GM23338 (cell line): ENCODE measurements around the gene GPD2. TPM values are rescaled to one million over a fixed set of nuclear protein-coding genes. Genes with fewer than 3 reads are reported as not detected.

ENCODE experiments used
- ATAC-seq: fragments of 200-7000 bp; cut with Tn5 transposase; 3 replicates; pipeline ENCODE4 v1.9.1; 2020
- DNase-seq: peaks from one replicate; pipeline ENCODE4 v3.0.0-alpha.2; 2015; ENCODE audit warnings: low spot score
- H2AFZ ChIP-seq: fragments of 200-600 bp; sonication (generic); 2 replicates; pipeline ENCODE4 v1.8.0; 2016; ENCODE audit warnings: antibody characterized with exemption, mild to moderate bottlenecking, moderate library complexity
- H3F3A ChIP-seq: fragments of 200-600 bp; sonication (generic); replicated peaks from 2 replicates; pipeline ENCODE4 v1.8.0; 2017; ENCODE audit warnings: antibody characterized with exemption, mixed run types, low read depth
- H3K27ac ChIP-seq: fragments of 200-600 bp; sonication (generic); 2 replicates; pipeline ENCODE4 v1.6.1; 2016; ENCODE audit warnings: low read depth
- H3K27me3 ChIP-seq: fragments of 200-600 bp; sonication (generic); 2 replicates; pipeline ENCODE4 v1.8.0; 2016; ENCODE audit warnings: mild to moderate bottlenecking, mixed run types, moderate library complexity; ENCODE audit not compliant: insufficient read depth
- H3K36me3 ChIP-seq: fragments of 200-600 bp; sonication (generic); 2 replicates; pipeline ENCODE4 v1.8.0; 2016; ENCODE audit warnings: mild to moderate bottlenecking; ENCODE audit not compliant: insufficient read depth
- H3K4me1 ChIP-seq: fragments of 200-600 bp; sonication (generic); 2 replicates; pipeline ENCODE4 v1.8.0; 2016; ENCODE audit warnings: mild to moderate bottlenecking, moderate library complexity; ENCODE audit not compliant: insufficient read depth
- H3K4me2 ChIP-seq: fragments of 200-600 bp; sonication (generic); 2 replicates; pipeline ENCODE4 v1.7.1; 2017; ENCODE audit warnings: mixed run types
- H3K4me3 ChIP-seq: fragments of 200-600 bp; sonication (generic); 2 replicates; pipeline ENCODE4 v1.6.1; 2016; ENCODE audit warnings: mixed run types
- H3K79me2 ChIP-seq: fragments of 200-600 bp; sonication (generic); replicated peaks from 2 replicates; pipeline ENCODE4 v1.8.0; 2017; ENCODE audit warnings: mild to moderate bottlenecking; ENCODE audit not compliant: insufficient read depth
- H3K9me2 ChIP-seq: fragments of 200-600 bp; sonication (generic); 2 replicates; pipeline ENCODE4 v1.8.0; 2017; ENCODE audit not compliant: insufficient read depth
- H4K20me1 ChIP-seq: fragments of 200-600 bp; sonication (generic); replicated peaks from 2 replicates; pipeline ENCODE4 v1.8.0; 2017; ENCODE audit warnings: mild to moderate bottlenecking; ENCODE audit not compliant: insufficient read depth
- H3K27ac Mint-ChIP-seq: 2 replicates; pipeline ENCODE4 v1.8.0; 2020; ENCODE audit warnings: inconsistent platforms, mild to moderate bottlenecking, moderate library complexity, mixed read lengths
- H3K27me3 Mint-ChIP-seq: 3 replicates; pipeline ENCODE4 v1.8.0; 2022; ENCODE audit warnings: low read depth, mild to moderate bottlenecking, moderate library complexity, mixed read lengths, inconsistent platforms; ENCODE audit not compliant: insufficient read depth, poor library complexity
- H3K36me3 Mint-ChIP-seq: 3 replicates; pipeline ENCODE4 v1.8.0; 2021; ENCODE audit warnings: low read depth, mild to moderate bottlenecking, inconsistent platforms, moderate library complexity, mixed read lengths
- H3K4me1 Mint-ChIP-seq: 3 replicates; pipeline ENCODE4 v1.8.0; 2020; ENCODE audit warnings: mild to moderate bottlenecking, inconsistent platforms, mixed read lengths
- H3K4me3 Mint-ChIP-seq: 3 replicates; pipeline ENCODE4 v1.8.0; 2021; ENCODE audit warnings: moderate library complexity, mild to moderate bottlenecking, inconsistent platforms, mixed read lengths
- H3K9me3 Mint-ChIP-seq: 3 replicates; pipeline ENCODE4 v1.8.0; 2020; ENCODE audit warnings: moderate library complexity, mild to moderate bottlenecking, inconsistent platforms, mixed read lengths
- CREB1 ChIP-seq: fragments of 250-450 bp; sonication (Bioruptor Pico); IDR thresholded peaks from 2 replicates; pipeline ENCODE4 v1.5.0; 2020; ENCODE audit warnings: low read depth, mild to moderate bottlenecking, moderate library complexity
- EZH2phosphoT487 ChIP-seq: fragments of 200-600 bp; sonication (generic); IDR thresholded peaks from one replicate; pipeline ENCODE4 v1.8.1; 2018; ENCODE audit warnings: antibody characterized with exemption; ENCODE audit not compliant: unreplicated experiment
- ZNF331 ChIP-seq: fragments of 250-450 bp; sonication (Bioruptor Pico); IDR thresholded peaks from 2 replicates; pipeline ENCODE4 v1.5.0; 2020; ENCODE audit warnings: low read depth, mild to moderate bottlenecking, moderate library complexity
- polyA plus RNA-seq: library from polyadenylated mRNA; unstranded; fragments of >200 nt; fragmentation: Nextera tagmentation; extraction: Ambion mirVana; gene quantifications from 2 replicates; pipeline ENCODE4 v1.2.1, GENCODE V29; 2016
- total RNA-seq: library from RNA; depleted of rRNA; stranded (reverse); fragments of >200 nt; shearing (Covaris generic); gene quantifications from 2 replicates; pipeline ENCODE4 v1.2.3, GENCODE V29; 2014
- TF ChIP-seq, protein P1 (sequence below): fragments of 250-450 bp; sonication (Bioruptor Pico); IDR thresholded peaks from 2 replicates; pipeline ENCODE4 v1.5.0; 2020; ENCODE audit warnings: mild to moderate bottlenecking, moderate library complexity
- TF ChIP-seq, protein P2 (sequence below): IDR thresholded peaks from 2 replicates; pipeline ENCODE4 v1.6.1; 2016; ENCODE audit warnings: antibody characterized with exemption
- TF ChIP-seq, protein P3 (sequence below), 2 experiments: fragments of 200-600 bp in 1 of 2; sonication (generic) in 1 of 2; conservative IDR thresholded peaks; 2 replicates each; pipeline versions ENCODE4 v1.5.1 to v1.6.1; 2016 to 2017; ENCODE audit warnings: antibody characterized with exemption in 2 of 2, low read depth in 2 of 2, mild to moderate bottlenecking in 2 of 2, moderate library complexity in 1 of 2

GPD2 gene
- total and polyA plus RNA-seq, 2 experiments from 2014 or later: 9.4 to 67.4 TPM

DNA sequence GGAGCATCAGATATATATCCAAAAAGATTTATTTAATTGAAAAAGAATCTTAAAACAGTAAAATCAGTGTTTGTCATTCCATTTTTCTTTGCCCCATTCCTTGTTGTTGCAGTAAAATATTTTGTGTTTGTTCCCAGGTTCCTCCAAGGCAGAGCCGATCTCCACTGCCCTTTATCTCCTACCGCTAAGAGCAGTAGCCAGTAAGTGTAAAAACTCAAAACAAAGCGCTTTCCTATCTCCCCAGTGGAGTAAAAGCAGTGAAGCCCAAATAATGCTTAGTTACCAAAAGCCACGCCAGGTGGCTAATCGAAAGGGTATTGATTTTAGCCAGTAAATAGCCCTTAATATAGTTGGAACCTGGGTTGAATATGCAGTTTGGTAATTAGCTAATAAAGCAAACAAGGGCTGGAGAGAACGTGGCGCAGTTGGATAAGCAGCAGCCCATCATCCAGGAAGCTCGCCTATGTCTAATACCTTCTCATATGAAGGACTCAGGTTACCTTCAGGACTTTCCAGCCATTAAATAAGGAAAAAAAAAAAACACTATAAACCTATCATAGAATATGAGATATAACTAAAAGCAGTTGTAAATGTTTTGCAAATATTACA is 12.4 kb upstream of the GPD2 start (continued):
- TF ChIP-seq, protein P1, sequence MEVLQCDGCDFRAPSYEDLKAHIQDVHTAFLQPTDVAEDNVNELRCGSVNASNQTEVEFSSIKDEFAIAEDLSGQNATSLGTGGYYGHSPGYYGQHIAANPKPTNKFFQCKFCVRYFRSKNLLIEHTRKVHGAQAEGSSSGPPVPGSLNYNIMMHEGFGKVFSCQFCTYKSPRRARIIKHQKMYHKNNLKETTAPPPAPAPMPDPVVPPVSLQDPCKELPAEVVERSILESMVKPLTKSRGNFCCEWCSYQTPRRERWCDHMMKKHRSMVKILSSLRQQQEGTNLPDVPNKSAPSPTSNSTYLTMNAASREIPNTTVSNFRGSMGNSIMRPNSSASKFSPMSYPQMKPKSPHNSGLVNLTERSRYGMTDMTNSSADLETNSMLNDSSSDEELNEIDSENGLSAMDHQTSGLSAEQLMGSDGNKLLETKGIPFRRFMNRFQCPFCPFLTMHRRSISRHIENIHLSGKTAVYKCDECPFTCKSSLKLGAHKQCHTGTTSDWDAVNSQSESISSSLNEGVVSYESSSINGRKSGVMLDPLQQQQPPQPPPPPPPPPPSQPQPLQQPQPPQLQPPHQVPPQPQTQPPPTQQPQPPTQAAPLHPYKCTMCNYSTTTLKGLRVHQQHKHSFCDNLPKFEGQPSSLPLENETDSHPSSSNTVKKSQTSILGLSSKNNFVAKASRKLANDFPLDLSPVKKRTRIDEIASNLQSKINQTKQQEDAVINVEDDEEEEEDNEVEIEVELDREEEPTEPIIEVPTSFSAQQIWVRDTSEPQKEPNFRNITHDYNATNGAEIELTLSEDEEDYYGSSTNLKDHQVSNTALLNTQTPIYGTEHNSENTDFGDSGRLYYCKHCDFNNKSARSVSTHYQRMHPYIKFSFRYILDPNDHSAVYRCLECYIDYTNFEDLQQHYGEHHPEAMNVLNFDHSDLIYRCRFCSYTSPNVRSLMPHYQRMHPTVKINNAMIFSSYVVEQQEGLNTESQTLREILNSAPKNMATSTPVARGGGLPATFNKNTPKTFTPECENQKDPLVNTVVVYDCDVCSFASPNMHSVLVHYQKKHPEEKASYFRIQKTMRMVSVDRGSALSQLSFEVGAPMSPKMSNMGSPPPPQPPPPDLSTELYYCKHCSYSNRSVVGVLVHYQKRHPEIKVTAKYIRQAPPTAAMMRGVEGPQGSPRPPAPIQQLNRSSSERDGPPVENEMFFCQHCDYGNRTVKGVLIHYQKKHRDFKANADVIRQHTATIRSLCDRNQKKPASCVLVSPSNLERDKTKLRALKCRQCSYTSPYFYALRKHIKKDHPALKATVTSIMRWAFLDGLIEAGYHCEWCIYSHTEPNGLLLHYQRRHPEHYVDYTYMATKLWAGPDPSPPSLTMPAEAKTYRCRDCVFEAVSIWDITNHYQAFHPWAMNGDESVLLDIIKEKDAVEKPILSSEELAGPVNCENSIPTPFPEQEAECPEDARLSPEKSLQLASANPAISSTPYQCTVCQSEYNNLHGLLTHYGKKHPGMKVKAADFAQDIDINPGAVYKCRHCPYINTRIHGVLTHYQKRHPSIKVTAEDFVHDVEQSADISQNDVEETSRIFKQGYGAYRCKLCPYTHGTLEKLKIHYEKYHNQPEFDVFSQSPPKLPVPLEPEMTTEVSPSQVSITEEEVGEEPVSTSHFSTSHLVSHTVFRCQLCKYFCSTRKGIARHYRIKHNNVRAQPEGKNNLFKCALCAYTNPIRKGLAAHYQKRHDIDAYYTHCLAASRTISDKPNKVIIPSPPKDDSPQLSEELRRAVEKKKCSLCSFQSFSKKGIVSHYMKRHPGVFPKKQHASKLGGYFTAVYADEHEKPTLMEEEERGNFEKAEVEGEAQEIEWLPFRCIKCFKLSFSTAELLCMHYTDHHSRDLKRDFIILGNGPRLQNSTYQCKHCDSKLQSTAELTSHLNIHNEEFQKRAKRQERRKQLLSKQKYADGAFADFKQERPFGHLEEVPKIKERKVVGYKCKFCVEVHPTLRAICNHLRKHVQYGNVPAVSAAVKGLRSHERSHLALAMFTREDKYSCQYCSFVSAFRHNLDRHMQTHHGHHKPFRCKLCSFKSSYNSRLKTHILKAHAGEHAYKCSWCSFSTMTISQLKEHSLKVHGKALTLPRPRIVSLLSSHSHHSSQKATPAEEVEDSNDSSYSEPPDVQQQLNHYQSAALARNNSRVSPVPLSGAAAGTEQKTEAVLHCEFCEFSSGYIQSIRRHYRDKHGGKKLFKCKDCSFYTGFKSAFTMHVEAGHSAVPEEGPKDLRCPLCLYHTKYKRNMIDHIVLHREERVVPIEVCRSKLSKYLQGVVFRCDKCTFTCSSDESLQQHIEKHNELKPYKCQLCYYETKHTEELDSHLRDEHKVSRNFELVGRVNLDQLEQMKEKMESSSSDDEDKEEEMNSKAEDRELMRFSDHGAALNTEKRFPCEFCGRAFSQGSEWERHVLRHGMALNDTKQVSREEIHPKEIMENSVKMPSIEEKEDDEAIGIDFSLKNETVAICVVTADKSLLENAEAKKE (CRISPR knock-in tag): no peak
- TF ChIP-seq EZH2phosphoT487 (no peak), CREB1 (no peak)
- TF ChIP-seq, protein P2, sequence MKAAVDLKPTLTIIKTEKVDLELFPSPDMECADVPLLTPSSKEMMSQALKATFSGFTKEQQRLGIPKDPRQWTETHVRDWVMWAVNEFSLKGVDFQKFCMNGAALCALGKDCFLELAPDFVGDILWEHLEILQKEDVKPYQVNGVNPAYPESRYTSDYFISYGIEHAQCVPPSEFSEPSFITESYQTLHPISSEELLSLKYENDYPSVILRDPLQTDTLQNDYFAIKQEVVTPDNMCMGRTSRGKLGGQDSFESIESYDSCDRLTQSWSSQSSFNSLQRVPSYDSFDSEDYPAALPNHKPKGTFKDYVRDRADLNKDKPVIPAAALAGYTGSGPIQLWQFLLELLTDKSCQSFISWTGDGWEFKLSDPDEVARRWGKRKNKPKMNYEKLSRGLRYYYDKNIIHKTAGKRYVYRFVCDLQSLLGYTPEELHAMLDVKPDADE: no peak
- TF ChIP-seq, protein P3, sequence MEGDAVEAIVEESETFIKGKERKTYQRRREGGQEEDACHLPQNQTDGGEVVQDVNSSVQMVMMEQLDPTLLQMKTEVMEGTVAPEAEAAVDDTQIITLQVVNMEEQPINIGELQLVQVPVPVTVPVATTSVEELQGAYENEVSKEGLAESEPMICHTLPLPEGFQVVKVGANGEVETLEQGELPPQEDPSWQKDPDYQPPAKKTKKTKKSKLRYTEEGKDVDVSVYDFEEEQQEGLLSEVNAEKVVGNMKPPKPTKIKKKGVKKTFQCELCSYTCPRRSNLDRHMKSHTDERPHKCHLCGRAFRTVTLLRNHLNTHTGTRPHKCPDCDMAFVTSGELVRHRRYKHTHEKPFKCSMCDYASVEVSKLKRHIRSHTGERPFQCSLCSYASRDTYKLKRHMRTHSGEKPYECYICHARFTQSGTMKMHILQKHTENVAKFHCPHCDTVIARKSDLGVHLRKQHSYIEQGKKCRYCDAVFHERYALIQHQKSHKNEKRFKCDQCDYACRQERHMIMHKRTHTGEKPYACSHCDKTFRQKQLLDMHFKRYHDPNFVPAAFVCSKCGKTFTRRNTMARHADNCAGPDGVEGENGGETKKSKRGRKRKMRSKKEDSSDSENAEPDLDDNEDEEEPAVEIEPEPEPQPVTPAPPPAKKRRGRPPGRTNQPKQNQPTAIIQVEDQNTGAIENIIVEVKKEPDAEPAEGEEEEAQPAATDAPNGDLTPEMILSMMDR (conservative IDR thresholded peaks at IDR 0.05; ENCODE audit: low read depth in 2 of 2): no peak

DNA sequence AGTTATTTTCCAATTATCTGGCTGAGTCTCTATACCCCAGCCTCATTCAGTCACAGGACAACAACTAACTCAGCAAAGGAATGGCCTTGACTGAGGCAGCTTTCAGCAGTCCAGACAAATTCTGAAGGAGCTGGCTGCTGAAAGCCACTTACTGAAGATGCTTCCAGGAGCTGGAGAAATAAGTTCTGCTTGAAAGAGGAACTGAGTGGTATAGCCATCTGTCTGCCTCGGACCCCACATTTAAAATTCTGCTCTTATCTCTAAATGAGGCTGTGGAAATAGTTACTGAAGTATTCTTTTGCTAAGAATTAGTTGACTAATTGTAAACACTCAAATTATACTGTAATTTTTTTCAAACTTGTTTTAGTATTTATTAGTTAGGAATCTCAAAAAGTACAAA is 9.1 kb upstream of the GPD2 start:
- ATAC-seq (no peak), DNase-seq (no peak)
- Histone ChIP-seq H3K9me2 (peaks cover 4% of the 10 kb centered on the region; the same call in 1 of the 2 replicates), H2AFZ (no peak overlapping the region), H3K27me3 (no peaks in the 10 kb centered on the region), H3K4me3 (no peak overlapping the region), H4K20me1 (no peaks in the 10 kb centered on the region), H3K4me2 (no peak overlapping the region), H3F3A (no peaks in the 10 kb centered on the region), H3K27ac (no peak overlapping the region), H3K79me2 (no peaks in the 10 kb centered on the region), H3K4me1 (peaks cover 5% of the 10 kb centered on the region; the same call in 1 of the 2 replicates), H3K36me3 (no peaks in the 10 kb centered on the region)
- Mint-ChIP-seq H3K36me3 (no peaks in the 10 kb centered on the region), H3K9me3 (no peaks in the 10 kb centered on the region), H3K27me3 (no peaks in the 10 kb centered on the region), H3K27ac (no peak overlapping the region), H3K4me3 (no peak overlapping the region), H3K4me1 (peaks cover 15% of the 10 kb centered on the region)
- no peak for TF ChIP-seq ZNF331 (CRISPR knock-in tag)
- TF ChIP-seq, protein P2: no peak
